Measurements from ENCODE around the gene ACTR3.

- TF ChIP-seq CTCF (IDR thresholded peaks at IDR 0.05; ENCODE audit: low read depth, low read length, poor library complexity, severe bottlenecking) (no peak), EZH2phosphoT487 (IDR thresholded peaks at IDR 0.05; ENCODE audit: borderline replicate concordance, low read length) (no peak)
These were observed 71.1 kb downstream of the ACTR3 start for GRCh38 chr2:113961000-113961399.
